ENCODE measurements around the gene ARHGAP42.

ARHGAP42 gene

GRCh38 chr11:100711984-100712383, 24.9 kb downstream of the ARHGAP42 start:
- no peak for ATAC-seq (ENCODE audit: insufficient read depth, low read depth)
- no peak overlapping the region for H3K27ac ChIP-seq (ENCODE audit: low read length)
- H3K27me3 ChIP-seq (ENCODE audit: insufficient read depth, low read length, poor library complexity) = no peaks in the 10 kb centered on the region
- H3K36me3 ChIP-seq (ENCODE audit: insufficient read depth, low read length) = no peaks in the 10 kb centered on the region
- H2AFZ ChIP-seq (ENCODE audit: low read depth, low read length) = no peak overlapping the region
- no peak overlapping the region for H3K4me2 ChIP-seq (ENCODE audit: insufficient read depth, low read length)
- no peak overlapping the region for H3K4me3 ChIP-seq (ENCODE audit: low read depth in 1 of 2, low read length in 2 of 2)
- DNase-seq = no peak
- no peaks in the 10 kb centered on the region for H3K9me3 ChIP-seq (ENCODE audit: insufficient read depth, low read length, severe bottlenecking)
- no peaks in the 10 kb centered on the region; the same call in 1 of the 2 replicates for H3K79me2 ChIP-seq (ENCODE audit: insufficient read depth, low read length)
- H4K20me1 ChIP-seq (ENCODE audit: insufficient read depth, low read length) = no peaks in the 10 kb centered on the region; the same call in 1 of the 2 replicates
- H3K4me1 ChIP-seq (ENCODE audit: insufficient read depth, low read length) = no peaks in the 10 kb centered on the region
- no peak for TF ChIP-seq CTCF (IDR thresholded peaks at IDR 0.05; ENCODE audit: borderline replicate concordance, extremely low read depth, low read length, poor library complexity, severe bottlenecking)
- TF ChIP-seq EZH2 (IDR thresholded peaks at IDR 0.05; ENCODE audit: borderline replicate concordance, low read depth, low read length, severe bottlenecking) = no peak
- no peak overlapping the region for H3K9ac ChIP-seq (ENCODE audit: low read depth, low read length)

GRCh38 chr11:100712583-100712982, 25.5 kb downstream of the ARHGAP42 start:
- Histone ChIP-seq H3K4me1 (ENCODE audit: insufficient read depth, low read length) (no peaks in the 10 kb centered on the region), H3K9me3 (ENCODE audit: insufficient read depth, low read length, severe bottlenecking) (no peaks in the 10 kb centered on the region), H3K27me3 (ENCODE audit: insufficient read depth, low read length, poor library complexity) (no peaks in the 10 kb centered on the region), H3K4me2 (ENCODE audit: insufficient read depth, low read length) (no peak overlapping the region), H3K79me2 (ENCODE audit: insufficient read depth, low read length) (no peaks in the 10 kb centered on the region; the same call in 1 of the 2 replicates), H3K27ac (ENCODE audit: low read length) (no peak overlapping the region), H3K4me3 (ENCODE audit: low read depth in 1 of 2, low read length in 2 of 2) (no peak overlapping the region), H2AFZ (ENCODE audit: low read depth, low read length) (no peak overlapping the region), H4K20me1 (ENCODE audit: insufficient read depth, low read length) (no peaks in the 10 kb centered on the region; the same call in 1 of the 2 replicates), H3K36me3 (ENCODE audit: insufficient read depth, low read length) (no peaks in the 10 kb centered on the region), H3K9ac (ENCODE audit: low read depth, low read length) (no peak overlapping the region)
- ATAC-seq (ENCODE audit: insufficient read depth, low read depth) = no peak
- no peak for TF ChIP-seq CTCF (IDR thresholded peaks at IDR 0.05; ENCODE audit: borderline replicate concordance, extremely low read depth, low read length, poor library complexity, severe bottlenecking)
- no peak for TF ChIP-seq EZH2 (IDR thresholded peaks at IDR 0.05; ENCODE audit: borderline replicate concordance, low read depth, low read length, severe bottlenecking)
- DNase-seq = no peak

- H3K27me3 ChIP-seq (ENCODE audit: insufficient read depth, low read length, poor library complexity) = no peaks in the 10 kb centered on the region
- H3K4me1 ChIP-seq (ENCODE audit: insufficient read depth, low read length) = no peaks in the 10 kb centered on the region
- no peak overlapping the region for H3K4me2 ChIP-seq (ENCODE audit: insufficient read depth, low read length)
- H3K27ac ChIP-seq (ENCODE audit: low read length) = no peak overlapping the region
- H3K36me3 ChIP-seq (ENCODE audit: insufficient read depth, low read length) = no peaks in the 10 kb centered on the region
- ATAC-seq (ENCODE audit: insufficient read depth, low read depth) (no peak), DNase-seq (no peak)
- H3K9ac ChIP-seq (ENCODE audit: low read depth, low read length) = no peak overlapping the region
- H3K79me2 ChIP-seq (ENCODE audit: insufficient read depth, low read length) = no peaks in the 10 kb centered on the region; the same call in 1 of the 2 replicates
- no peak overlapping the region for H2AFZ ChIP-seq (ENCODE audit: low read depth, low read length)
- no peaks in the 10 kb centered on the region; the same call in 1 of the 2 replicates for H4K20me1 ChIP-seq (ENCODE audit: insufficient read depth, low read length)
- H3K9me3 ChIP-seq (ENCODE audit: insufficient read depth, low read length, severe bottlenecking) = no peaks in the 10 kb centered on the region
- no peak for TF ChIP-seq EZH2 (IDR thresholded peaks at IDR 0.05; ENCODE audit: borderline replicate concordance, low read depth, low read length, severe bottlenecking)
- no peak for TF ChIP-seq CTCF (IDR thresholded peaks at IDR 0.05; ENCODE audit: borderline replicate concordance, extremely low read depth, low read length, poor library complexity, severe bottlenecking)
- H3K4me3 ChIP-seq (ENCODE audit: low read depth in 1 of 2, low read length in 2 of 2) = no peak overlapping the region
Measured at GRCh38 chr11:100715165-100715761, 28.2 kb downstream of the ARHGAP42 start.

Data from DND-41 (cell line).